Measurements from ENCODE around the gene SLC25A44. TPM values are rescaled to one million over a fixed set of nuclear protein-coding genes. Genes with fewer than 3 reads are reported as not detected.

Gene SLC25A44
- total RNA-seq, 2 donors from 2014 or later, result 10.7 to 23.7 TPM

DNA sequence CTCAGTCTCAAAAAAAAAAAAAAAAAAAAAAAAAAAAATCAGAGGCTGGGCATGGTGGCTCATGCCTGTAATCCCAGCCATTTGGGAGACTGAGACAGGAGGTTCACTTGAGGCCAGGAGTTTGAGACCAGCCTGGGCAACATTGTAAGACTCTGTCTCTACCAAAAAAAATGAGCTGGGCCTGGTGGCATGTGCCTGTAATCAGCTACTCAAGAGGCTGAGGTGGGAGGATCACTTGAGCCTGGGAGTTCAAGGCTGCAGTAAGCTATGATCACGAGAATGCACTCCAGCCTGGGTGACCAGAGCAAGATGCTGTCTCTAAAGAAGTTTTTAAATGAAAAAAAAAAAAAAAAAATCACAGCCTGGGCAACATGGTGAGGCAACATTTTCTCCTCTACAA lies 30.2 kb upstream of the SLC25A44 start:
- TF ChIP-seq, protein P1, sequence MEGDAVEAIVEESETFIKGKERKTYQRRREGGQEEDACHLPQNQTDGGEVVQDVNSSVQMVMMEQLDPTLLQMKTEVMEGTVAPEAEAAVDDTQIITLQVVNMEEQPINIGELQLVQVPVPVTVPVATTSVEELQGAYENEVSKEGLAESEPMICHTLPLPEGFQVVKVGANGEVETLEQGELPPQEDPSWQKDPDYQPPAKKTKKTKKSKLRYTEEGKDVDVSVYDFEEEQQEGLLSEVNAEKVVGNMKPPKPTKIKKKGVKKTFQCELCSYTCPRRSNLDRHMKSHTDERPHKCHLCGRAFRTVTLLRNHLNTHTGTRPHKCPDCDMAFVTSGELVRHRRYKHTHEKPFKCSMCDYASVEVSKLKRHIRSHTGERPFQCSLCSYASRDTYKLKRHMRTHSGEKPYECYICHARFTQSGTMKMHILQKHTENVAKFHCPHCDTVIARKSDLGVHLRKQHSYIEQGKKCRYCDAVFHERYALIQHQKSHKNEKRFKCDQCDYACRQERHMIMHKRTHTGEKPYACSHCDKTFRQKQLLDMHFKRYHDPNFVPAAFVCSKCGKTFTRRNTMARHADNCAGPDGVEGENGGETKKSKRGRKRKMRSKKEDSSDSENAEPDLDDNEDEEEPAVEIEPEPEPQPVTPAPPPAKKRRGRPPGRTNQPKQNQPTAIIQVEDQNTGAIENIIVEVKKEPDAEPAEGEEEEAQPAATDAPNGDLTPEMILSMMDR (IDR thresholded peaks at IDR 0.05), result no peak
- H3K27me3 ChIP-seq (replicated peaks; ENCODE audit: insufficient read depth), result no peaks in the 10 kb centered on the region
- no peak for DNase-seq (ENCODE audit: low spot score)
- H3K4me3 ChIP-seq, result no peak overlapping the region
- H3K27ac ChIP-seq, result no peak overlapping the region
- H3K4me1 ChIP-seq (ENCODE audit: control insufficient read depth in 1 of 2, low read depth in 2 of 2), result peaks cover 0 to 15% of the 10 kb centered on the region in 2 donors
- H3K36me3 ChIP-seq, result no peaks in the 10 kb centered on the region
- no peak for ATAC-seq (ENCODE audit: insufficient number of reproducible peaks, low FRiP score, low read depth)
- no peaks in the 10 kb centered on the region for H3K9me3 ChIP-seq

DNA sequence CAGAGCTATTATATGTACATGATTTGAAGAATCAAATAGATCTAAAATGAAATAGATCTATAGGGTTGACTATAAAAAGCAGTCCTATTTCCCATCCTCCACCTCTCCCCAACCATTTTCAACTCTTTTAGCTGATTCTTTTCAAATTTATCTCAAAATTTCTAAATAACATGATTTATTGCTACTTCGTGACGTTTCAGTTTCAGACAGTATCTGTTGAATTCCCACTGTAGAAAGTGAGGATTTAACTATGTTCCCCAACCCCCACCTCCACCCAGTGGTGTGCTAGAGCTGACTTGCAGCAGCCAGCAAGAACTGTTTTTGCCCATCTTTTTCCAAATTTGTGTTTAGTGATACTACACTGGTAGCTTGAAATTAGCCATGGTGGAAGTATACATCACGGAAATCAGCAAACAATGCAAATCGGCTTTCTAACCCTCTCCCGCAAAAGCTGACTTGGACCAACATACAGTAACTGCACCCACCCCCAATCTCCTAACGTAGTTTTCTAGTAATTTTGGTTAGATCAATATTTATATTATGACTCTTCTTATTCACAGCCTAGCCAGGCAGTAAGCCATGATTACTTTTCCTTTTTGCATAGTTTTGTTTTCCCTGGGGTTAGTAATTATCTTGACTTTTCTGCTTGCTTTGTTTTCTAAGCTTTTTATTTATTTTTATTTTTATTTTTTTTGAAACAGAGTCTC lies 29.6 kb upstream of the SLC25A44 start:
- Histone ChIP-seq H3K4me3 (no peak overlapping the region), H3K27ac (no peak overlapping the region), H3K4me1 (ENCODE audit: control insufficient read depth in 1 of 2, low read depth in 2 of 2) (peaks cover 0 to 15% of the 10 kb centered on the region in 2 donors), H3K9me3 (no peaks in the 10 kb centered on the region), H3K36me3 (no peaks in the 10 kb centered on the region), H3K27me3 (replicated peaks; ENCODE audit: insufficient read depth) (no peaks in the 10 kb centered on the region)
- ATAC-seq (ENCODE audit: insufficient number of reproducible peaks, low FRiP score, low read depth) (no peak), DNase-seq (ENCODE audit: low spot score) (no peak)
- TF ChIP-seq, protein P1 (IDR thresholded peaks at IDR 0.05), result no peak

DNA sequence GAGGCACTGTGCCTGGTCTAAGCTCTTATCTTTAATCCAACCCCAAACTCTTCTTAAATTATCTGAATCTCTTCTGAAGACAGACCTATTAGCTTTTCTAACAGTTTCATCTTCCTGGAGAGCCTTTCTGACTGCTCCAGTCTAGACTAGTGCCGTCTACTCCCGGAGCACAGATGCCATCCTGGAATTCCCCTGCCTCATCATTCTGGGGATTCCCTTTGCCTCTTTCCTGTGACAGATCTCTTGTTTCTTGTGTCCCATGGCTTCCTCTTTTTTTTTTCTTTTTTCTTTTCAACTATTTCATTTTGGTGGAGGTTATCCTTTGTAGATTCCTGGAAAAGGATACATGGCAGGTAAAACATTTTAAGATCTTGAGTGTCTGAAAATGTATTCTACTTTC lies 28.8 kb upstream of the SLC25A44 start:
- ATAC-seq (ENCODE audit: insufficient number of reproducible peaks, low FRiP score, low read depth) (no peak), DNase-seq (ENCODE audit: low spot score) (no peak)
- Histone ChIP-seq H3K36me3 (no peaks in the 10 kb centered on the region), H3K4me1 (ENCODE audit: control insufficient read depth in 1 of 2, low read depth in 2 of 2) (peaks cover 0 to 15% of the 10 kb centered on the region in 2 donors), H3K27me3 (replicated peaks; ENCODE audit: insufficient read depth) (no peaks in the 10 kb centered on the region), H3K4me3 (no peak overlapping the region), H3K27ac (no peak overlapping the region), H3K9me3 (no peaks in the 10 kb centered on the region)
- TF ChIP-seq, protein P1 (IDR thresholded peaks at IDR 0.05), result no peak

DNA sequence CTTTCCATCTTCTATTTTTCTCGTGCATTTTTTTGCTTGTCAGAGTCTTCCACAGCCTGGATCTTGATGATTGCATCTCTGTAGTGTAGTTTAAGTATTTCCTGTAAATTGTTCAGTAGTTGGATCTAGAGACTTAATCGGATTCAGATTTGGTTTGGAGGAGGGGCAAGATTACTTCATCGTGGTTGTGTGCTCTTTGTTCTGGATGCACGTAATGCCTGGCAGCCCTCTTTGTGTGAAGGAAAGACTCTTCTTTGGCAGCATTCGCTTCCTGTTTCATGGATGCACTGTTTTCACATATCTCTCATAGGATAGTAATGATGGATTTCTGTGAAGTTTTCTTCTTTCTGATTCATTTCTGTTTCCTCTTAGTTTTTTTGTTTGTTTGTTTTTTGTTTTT lies 26.4 kb upstream of the SLC25A44 start:
- ATAC-seq (ENCODE audit: insufficient number of reproducible peaks, low FRiP score, low read depth) (no peak), DNase-seq (ENCODE audit: low spot score) (no peak)
- TF ChIP-seq, protein P1 (IDR thresholded peaks at IDR 0.05), result no peak
- Histone ChIP-seq H3K4me1 (ENCODE audit: control insufficient read depth in 1 of 2, low read depth in 2 of 2) (peaks cover 0 to 2% of the 10 kb centered on the region in 2 donors), H3K9me3 (no peaks in the 10 kb centered on the region), H3K4me3 (no peak overlapping the region), H3K27ac (no peak overlapping the region), H3K27me3 (replicated peaks; ENCODE audit: insufficient read depth) (no peaks in the 10 kb centered on the region), H3K36me3 (no peaks in the 10 kb centered on the region)

DNA sequence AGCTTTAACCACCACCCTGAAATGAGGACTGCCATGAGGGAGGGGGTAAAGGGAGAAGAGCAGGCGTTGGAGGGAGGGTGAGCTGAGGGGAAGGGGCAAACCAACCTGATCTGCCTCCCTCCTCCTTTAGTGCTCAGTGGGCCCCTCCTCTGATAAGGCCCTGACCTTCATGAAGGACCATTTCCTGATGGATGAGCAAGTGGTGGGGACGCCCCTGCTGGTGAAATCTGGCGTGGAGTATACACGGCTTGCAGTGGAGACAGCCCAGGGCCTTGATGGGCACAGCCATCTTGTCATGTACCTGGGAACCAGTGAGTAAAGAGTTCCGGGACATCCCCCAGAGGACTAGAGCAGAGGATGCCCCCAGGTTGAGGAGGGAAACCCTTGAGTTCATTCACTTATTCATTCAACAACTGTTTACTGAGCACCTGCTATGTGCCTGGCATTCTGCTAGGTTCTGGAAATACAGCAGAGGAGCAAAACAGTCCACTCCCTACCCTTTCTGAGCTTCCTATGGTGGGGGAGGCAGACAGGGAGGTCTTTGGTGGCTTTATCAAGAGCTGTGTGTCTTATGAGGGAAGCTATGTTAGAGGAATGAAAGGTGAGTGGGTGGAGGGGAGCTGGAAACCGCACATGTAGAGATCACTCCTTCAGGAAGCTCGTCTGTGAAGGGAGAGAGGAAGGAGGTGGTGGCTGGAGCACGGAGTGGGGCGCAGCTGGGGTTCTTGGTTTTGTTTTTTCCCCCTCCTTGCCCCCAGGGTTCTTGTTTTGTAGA lies 21.0 kb upstream of the SLC25A44 start:
- ATAC-seq (ENCODE audit: insufficient number of reproducible peaks, low FRiP score, low read depth), result no peak
- TF ChIP-seq, protein P1 (IDR thresholded peaks at IDR 0.05), result no peak
- Histone ChIP-seq H3K27ac (no peak overlapping the region), H3K9me3 (no peaks in the 10 kb centered on the region), H3K27me3 (replicated peaks; ENCODE audit: insufficient read depth) (no peaks in the 10 kb centered on the region), H3K36me3 (peaks cover 6% of the 10 kb centered on the region), H3K4me1 (ENCODE audit: control insufficient read depth in 1 of 2, low read depth in 2 of 2) (no peaks in the 10 kb centered on the region), H3K4me3 (no peak overlapping the region)
- no peak for DNase-seq (ENCODE audit: low spot score)

All from thoracic aorta (tissue), 2 donors.